Measurements from ENCODE around the gene TRIM6.
"Not testable (repeated sequence)": the region's sequence is repeated elsewhere in the genome, so short reads cannot be mapped to it uniquely, and the experiment has no call there.

The TRIM6 gene

GRCh38 chr11:5604896-5605295 lies 8.5 kb downstream of the TRIM6 start:
- no peak for DNase-seq

- DNase-seq = no peak
These were observed 9.4 kb downstream of the TRIM6 start for GRCh38 chr11:5605849-5606248.

GRCh38 chr11:5608808-5609207 lies 12.4 kb downstream of the TRIM6 start:
- DNase-seq = no peak

GRCh38 chr11:5610446-5610845 lies 14.0 kb downstream of the TRIM6 start:
- no peak for DNase-seq

GRCh38 chr11:5611627-5612026 lies 15.2 kb downstream of the TRIM6 start:
- DNase-seq = no peak

DNA sequence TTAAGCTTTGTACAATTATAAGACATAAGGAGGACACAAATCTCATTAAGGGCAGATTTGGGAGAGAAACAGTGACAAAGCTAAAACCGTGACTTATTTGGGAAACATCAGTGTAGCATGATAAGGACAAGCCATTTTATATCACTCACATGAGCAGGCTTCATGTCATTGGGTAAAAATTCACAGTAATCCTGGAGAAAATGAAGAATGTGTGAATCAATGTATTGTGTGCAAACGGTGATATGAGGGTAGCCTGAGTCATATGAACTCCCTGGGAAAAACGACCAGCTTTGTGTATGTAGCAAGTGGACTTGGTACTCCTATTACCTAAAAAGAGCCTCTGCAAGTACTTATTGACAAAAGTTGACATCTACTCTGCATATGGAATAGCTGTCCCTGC lies 22.4 kb downstream of the TRIM6 start:
- no peak for DNase-seq

DNA sequence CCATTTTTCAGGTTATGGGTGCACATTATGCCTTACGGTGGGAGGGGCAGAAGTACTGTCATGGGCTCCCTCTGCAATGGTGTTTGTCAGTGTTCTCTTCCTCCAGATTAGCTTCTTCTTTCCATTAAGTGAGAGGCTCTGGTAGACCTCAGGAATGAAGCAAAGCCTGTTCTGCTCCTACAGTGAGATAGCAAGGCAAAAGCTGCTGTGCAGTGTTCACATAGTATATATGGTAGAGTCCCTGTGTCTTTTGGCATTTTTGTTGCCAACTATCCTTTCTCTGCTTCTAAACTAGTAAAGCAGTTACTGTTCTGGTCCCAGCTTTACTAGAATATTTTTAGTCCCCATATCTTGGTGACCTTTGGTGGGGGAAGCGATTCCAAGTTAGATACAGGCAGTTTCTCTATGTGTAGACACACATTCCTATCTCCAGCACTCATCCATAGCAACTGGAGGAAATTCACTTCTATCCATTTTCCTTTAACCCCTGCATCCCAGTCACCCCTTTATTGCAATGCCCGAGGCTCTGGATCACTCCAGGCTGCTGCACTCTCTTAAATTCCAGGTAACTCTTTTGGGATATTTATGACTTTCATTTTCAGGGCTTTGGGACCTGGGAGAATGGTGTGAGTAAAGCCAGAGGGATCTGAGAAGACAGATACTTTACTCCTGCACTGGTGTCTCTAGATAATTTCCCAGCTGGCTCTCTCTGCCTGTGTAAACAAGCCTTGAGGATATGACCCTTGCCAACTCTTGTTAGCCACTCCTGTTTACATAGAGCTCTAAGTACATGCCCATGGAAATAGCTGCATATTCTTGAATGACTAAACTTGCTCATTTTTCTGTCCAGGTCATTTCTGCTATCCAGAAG lies 24.4 kb downstream of the TRIM6 start:
- no peak for DNase-seq

- no peak for DNase-seq
These were observed 25.1 kb downstream of the TRIM6 start for GRCh38 chr11:5621580-5621979.

GRCh38 chr11:5622802-5623201 lies 26.4 kb downstream of the TRIM6 start:
- DNase-seq = no peak

GRCh38 chr11:5624489-5625279 lies 28.2 kb downstream of the TRIM6 start, which contains the start of gene TRIM34:
Gene TRIM34 (plus strand): TSS chr11:5625001. CDS start chr11:5632332, 7,331 bp downstream.
- DNase-seq = peak in 15 of 58 donors; percentile 2 to 55 (median 11)

DNA sequence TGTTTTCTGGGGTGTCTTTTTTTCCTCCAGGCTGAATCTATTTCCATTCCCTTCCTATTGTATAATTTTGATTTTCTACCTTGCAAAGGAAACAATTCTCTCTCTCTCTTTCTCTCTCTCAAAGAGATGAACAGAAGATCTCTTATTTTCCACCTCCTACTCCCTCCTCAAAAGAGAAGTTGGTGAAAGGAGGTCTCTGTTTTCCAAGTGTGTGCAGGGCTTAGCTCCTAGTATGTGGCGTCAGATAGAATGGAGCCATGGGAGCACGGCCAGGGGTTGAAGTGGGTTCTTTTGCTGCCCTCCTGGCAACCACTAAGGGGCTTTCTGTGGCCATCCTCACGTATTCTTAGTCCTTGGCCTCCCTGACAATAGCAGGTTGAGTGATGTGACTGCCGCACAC lies 28.8 kb downstream of the TRIM6 start:
- DNase-seq = no peak

DNA sequence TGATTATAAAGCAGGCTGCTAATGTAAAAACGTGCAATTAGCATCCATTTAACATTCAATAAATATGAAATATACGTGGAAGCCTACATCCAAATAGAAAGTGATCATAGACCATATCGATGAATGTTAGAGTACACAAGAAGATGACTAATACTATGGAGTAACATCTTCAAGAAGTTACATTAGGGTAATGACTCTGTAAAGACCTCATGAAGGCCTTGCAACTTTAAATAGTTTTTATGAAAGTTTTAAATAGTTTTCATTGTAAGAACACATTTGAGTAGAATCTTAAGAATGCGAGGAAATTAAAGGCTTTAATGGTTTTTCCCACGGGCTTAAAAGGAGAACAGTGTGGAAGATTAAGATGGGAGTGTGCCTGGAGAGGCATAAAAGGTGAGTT lies 29.8 kb downstream of the TRIM6 start:
- no peak for DNase-seq

DNA sequence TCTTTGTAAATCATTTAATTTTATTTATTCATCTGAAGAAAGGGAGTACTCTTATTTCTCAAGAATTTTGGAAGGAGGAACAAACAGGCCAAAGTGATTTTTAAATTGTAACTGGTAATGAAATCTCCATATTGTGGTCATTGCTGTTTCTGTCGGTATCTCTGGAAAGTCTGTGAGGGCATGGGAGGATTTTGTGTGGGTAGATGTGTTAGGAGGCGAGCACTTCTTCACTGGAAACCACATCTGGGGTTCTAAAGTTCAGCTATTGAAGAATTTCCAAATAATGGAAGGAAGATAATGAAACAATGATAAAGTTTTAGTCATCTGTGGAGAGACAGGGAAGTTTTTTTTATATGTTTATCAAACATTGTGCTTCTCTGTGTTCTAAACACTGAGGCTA lies 35.0 kb downstream of the TRIM6 start:
- no peak for DNase-seq

GRCh38 chr11:5631969-5632635 lies 35.7 kb downstream of the TRIM6 start:
- DNase-seq = no peak

GRCh38 chr11:5639953-5640352 lies 43.5 kb downstream of the TRIM6 start:
- no peak for DNase-seq

- DNase-seq = no peak
These were observed 47.1 kb downstream of the TRIM6 start for GRCh38 chr11:5643585-5643984.

DNA sequence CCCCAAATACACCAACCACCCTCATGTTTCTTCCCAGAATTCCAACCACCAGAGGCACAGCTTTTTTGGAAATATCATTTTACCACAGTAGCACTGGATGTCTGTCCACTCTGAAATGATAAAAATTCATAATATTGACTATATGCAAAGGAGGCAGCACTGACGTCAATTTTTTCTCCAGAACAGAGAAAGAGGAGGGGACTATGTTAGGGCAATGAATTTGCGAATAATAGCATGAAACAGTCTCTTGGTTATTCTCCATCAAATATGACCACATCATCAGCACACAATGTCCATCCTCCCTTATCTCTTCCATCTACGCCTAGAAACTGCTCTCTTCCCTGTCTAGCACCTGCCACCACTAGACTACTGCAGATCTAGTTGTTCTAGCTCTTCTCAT lies 49.7 kb downstream of the TRIM6 start:
- DNase-seq = no peak

DNA sequence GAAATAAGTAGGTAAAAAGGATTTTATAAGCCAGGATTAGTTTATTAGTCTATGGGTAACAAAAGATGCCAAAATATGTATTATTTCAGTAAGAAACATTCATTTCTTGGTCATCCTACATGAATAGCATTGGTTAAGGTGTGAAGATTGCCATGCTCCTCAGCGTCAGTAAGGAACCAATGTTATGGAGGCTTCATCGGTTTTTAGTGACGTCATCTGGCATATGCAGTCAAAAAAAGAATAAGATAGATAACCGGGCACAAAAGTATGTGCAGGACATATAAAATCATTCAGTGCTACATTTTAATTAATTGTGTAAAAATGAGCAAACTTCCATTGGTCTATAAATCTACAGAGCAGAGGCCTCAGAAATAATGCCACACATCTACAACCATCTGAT lies 59.0 kb downstream of the TRIM6 start:
- DNase-seq = no peak

DNA sequence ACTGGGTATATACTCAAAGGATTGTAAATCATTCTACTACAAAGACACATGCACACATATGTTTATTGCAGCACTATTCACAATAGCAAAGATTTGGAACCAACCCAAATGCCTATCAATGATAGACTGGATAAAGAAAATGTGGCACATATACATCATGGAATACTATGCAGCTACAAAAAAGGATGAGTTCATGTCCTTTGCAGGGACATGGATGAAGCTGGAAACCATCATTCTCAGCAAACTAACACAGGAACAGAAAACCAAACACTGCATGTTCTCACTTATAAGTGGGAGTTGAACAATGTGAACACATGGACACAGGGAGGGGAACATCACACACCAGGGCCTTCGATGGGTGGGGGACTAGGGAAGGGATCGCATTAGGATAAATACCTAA lies 60.5 kb downstream of the TRIM6 start:
- not testable (repeated sequence) for DNase-seq

DNA sequence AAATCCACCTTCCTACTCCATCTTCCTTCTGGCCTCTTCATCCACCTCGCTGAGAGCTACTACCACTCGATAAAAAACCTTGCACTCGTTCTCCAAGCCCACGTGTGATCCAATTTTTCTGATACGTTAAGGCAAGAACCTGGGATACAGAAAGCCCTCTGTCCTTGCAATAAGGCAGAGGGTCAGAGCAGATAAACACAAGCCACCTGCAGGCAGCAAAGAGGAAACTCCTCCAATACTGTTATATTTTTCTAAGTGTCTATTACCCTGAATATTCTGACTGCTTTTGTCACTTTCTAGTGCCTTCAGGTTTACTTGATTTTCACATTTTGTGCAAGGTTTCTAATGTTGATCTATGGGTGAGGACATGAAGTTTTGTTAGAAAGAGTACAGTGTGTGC lies 61.9 kb downstream of the TRIM6 start:
- DNase-seq = no peak

Data from anterior cingulate cortex (tissue), 58 donors.